ENCODE measurements around the gene FER.
"Not testable (repeated sequence)": the region's sequence is repeated elsewhere in the genome, so short reads cannot be mapped to it uniquely, and the experiment has no call there.

FER gene

DNA sequence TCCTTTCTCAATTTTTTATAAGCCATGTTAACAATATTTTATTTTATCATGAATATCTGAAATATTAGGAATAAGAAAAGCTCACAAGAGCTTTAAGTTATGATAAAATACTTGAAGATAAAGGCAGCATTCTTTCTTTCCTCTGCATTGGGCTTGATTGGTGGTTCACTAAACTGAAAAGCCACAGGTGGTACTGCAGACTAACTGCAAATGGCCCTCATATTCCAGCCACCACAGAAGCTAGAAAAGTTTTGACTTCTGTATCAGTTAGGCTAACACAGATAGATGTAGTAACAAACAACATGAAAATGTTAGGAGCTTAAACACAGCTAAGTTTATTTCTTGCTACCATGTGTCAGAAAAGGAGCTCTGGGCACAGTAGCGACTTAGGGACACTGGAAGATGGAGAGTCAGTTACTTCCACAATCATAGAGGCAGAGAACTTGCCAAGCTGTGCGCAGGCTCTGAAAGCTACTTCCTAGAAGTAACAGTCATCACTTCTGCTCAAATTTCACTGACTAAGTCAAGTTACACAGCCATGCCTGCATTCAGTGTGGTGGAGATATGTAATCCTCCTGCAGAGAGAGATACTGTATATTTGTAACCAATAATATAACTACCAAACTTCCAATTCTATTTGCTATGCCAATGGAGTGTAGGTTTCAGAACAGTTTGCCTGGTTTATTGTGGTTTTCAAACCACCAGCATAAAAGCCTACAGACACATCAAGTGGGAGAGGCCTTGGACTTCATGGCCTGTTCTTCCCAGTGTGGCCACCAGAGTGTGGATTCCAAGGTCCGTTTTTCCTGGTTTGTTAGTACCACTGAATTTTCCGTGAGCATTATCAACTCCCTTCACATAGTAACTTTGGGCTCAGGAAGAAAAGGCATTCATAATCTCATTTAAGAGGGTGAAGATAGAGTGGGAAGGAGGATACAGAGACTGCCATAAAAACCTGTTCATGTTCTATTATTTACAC lies 393.8 kb downstream of the FER start:
- DNase-seq, result no peak

- DNase-seq, result no peak
Observed at GRCh38 chr5:109143031-109143430, 395.3 kb downstream of the FER start.

DNA sequence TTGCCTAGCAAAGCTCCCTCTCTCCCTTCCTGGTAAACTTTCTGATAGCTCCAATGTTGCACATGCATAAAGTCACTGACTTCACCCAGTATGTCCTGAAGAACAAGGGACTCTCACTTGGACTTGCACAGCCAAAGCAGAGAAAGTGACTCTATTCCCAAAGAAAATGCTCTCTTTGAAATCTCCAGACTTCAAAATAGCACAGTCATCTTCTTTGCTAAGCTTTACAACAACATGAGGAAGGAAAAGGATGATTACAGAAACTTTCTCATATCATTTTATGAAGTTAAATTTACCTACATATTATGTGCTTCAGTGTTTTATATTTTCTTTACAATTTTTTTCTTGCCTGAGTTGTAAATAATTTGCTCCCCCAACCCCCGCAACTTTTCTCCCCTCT lies 397.4 kb downstream of the FER start:
- DNase-seq, result no peak

- no peak for DNase-seq
Observed at GRCh38 chr5:109146591-109146990, 398.9 kb downstream of the FER start.

GRCh38 chr5:109152565-109152964 lies 404.9 kb downstream of the FER start:
- DNase-seq, result no peak

DNA sequence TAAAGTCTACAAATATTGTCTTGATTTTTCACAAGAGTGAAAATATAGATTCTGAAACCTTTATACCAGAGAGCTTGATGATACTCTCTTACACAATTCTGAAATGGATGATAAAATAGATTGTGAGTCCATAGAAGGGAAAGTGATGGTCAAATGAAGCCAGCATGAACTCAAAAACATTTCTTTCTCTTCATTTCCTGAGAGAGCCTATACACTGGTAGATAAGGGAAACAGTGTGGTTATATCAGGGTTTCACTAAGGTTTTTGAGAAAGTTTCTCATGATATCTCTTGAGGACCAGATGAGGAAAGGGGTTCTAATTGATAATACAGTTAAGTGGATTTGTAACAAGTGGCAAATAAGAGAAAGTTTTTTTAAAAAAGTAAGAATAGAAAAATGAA lies 407.9 kb downstream of the FER start:
- no peak for DNase-seq

- no peak for DNase-seq
Observed at GRCh38 chr5:109156885-109157284, 409.2 kb downstream of the FER start.

- DNase-seq, result no peak
Observed at GRCh38 chr5:109160468-109160867, 412.8 kb downstream of the FER start.

DNA sequence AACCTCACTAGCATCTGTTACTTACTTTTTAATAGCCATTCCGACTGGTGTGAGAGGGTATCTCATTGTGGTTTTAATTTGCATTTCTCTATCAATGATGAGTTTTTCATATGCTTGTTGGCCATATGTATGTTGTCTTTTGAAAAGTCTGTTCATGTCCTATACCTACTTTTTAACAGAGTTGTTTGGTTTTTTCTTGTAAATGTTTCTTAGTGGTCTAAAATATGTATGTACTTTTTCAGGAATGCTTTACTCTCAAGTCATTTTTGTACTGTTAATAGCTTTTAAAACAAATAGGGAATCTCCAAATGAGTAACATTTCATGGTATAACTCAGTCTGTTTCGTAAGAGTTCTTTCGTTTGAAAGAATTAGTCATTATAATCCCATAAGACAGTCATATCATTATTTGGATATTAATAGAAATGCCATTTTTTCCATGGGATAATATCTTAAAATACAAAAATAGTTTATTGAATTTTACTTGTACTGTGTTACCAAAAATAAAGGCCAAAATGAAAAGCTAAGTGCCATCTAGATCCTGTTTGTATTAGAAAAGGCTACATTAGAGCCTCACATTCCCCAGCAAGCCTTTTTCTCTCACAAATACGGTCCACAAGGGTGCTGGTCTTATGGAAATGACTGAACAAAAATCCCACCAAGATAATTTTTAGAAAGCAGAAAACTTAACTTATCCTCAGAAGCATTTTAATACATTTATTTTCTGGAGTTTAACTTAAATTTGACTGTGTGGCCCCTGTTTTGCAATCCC lies 414.4 kb downstream of the FER start:
- DNase-seq, result no peak

DNA sequence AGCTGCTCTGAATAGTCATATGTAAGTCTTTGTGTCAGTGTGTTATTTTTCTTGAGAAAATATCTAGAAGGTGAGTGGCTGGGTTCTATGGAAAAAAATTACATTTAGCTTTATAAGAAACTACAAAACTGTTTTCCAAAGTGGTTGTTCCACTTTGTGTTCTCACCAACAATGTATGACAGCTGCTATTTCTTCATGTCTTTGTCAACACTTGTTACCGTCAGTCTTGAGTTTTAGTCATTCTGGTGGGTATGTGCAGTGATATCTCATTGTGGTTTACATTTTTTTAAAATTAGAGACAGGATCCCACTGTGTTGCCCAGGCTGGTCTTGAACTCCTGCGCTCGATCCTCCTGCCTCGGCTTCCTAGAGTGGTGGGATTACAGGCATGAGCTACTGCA lies 415.6 kb downstream of the FER start:
- no peak for DNase-seq

DNA sequence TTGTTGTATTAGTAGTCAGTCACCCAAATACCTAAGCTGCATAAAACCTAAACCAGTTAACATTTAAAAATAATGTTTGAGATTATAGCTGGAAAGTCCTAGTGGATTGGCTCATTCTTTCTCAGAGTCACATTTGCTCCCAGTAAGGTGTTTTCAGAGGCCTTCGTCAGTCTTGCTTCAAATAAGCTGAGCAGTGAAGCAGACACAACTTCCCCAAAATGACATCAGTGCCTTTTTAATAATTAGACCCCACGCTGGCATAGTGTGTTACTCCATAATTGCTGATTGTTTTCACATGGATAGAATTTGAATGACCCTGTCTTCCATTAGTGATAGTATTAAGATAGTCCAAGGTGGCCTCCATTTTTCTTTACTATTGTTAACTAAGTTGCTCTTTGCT lies 416.3 kb downstream of the FER start:
- no peak for DNase-seq

DNA sequence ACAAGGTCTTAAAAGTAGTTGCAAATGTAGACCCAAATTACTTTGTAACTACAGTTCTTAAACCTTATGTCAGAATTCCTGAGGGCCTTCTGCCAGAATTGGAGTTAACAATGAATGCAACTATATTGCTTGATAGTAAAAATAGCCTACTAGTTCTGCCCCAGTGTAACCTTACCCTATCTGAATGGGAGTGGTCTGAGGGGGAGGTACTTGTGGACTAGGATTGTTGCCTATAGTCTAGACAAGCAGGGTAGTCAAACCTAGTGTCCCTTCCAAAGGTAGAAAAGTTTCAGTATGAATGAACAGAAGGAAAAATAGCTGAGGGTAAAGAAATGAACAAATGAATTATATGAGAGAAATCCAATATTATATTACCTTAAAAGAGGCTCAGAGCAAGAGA lies 419.9 kb downstream of the FER start:
- DNase-seq, result no peak

DNA sequence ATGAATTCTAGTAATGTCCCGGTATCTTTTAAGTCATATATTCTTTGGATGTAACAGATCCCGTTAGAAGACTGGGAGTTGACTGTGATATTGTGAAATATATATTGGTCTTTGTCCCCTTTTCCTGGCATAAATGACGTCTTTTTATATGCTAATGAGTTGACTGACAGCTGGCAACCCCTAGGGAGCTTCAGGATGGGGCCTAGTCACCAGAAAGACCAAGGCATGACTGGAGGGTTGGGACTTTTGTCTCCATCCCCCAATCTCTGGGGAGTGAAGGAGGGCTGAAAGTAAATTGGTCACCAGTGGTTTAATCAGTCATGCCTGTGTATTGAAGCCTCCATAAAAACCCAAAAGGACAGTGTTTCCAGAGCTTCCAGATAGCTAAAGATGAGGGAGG lies 420.5 kb downstream of the FER start:
- DNase-seq, result no peak

GRCh38 chr5:109170629-109171350 lies 423.1 kb downstream of the FER start:
- no peak for DNase-seq

- DNase-seq, result not testable (repeated sequence)
Observed at GRCh38 chr5:109171437-109172073, 423.9 kb downstream of the FER start.

- DNase-seq, result no peak
Observed at GRCh38 chr5:109173036-109173794, 425.5 kb downstream of the FER start.

GRCh38 chr5:109177227-109177626 lies 429.5 kb downstream of the FER start:
- no peak for DNase-seq

- no peak for DNase-seq
Observed at GRCh38 chr5:109177782-109178181, 430.1 kb downstream of the FER start.

DNA sequence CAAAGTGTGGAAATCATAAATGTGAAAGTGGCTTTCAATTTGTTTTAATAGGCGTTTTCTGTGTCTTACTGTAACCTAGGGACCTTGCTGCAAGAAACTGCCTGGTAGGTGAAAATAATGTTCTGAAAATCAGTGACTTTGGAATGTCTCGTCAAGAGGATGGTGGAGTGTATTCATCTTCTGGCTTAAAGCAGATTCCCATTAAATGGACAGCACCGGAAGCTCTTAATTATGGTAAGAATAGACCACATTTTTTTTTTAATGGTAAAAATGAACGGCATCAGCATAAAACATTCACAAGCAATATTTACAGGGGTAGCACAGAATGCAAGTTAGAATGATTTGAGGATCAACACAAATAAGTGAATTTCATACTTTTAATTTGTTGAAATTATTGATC lies 433.0 kb downstream of the FER start:
- no peak for DNase-seq

DNA sequence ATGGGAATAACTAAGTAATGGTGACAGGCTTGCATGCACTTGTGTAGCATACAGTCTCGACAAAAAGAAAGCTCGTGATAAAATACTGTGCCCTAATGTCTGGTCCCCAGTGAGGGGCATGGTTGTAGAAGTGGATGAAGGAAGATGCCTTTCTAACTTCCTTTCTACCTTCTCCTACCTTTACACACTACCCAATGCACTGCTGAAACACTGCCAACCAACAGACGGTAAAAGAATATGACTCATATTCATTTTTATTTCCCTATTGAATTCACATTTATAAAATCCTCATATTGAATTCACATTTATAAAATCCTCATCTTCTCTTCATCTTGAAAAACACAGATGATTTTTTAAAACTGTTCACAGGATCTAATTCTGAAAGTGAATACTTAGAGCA lies 439.1 kb downstream of the FER start:
- DNase-seq, result no peak

GRCh38 chr5:109191153-109191558 lies 443.5 kb downstream of the FER start:
- no peak for DNase-seq

DNA sequence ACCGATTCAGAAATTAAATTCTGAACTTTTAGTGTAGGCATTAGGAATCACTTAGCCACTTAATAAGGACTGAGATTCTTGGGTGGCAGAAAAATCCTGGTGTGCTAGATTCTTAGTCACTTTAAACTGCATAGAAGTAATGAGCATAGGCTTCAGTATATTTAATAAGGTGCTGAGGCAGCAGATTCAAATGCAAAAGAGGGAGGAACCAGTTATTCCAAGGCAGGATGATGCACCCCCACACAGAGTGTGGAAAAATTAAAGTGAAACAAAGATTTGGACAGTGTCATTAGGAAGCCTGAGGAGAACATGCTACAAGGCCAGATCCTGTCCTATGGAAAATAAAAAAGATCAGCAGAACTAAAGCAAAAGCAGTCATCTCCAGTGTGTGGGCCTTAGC lies 444.3 kb downstream of the FER start:
- DNase-seq, result no peak
